ENCODE data around the gene OGFOD3. TPM values are rescaled to one million over a fixed set of nuclear protein-coding genes. Genes with fewer than 3 reads are reported as not detected.
"Not testable (repeated sequence)": the region's sequence is repeated elsewhere in the genome, so short reads cannot be mapped to it uniquely, and the experiment has no call there.

Gene OGFOD3
- total and polyA plus RNA-seq, 2 donors, result 11.2 to 14.1 TPM

GRCh38 chr17:82458885-82459424 is 40.6 kb upstream of the OGFOD3 start:
- H3K27me3 ChIP-seq (ENCODE audit: control insufficient read depth in 2 of 2, insufficient read depth in 1 of 2, low read length in 1 of 2), result no peaks in the 10 kb centered on the region
- under 1% methylated on average over 62 of the region's 62 CpGs for WGBS

GRCh38 chr17:82458179-82458884 is 39.9 kb upstream of the OGFOD3 start, which contains the start of gene NARF:
Gene NARF (plus strand): TSS chr17:82458741. CDS start chr17:82458804, 63 bp downstream.
- Histone ChIP-seq H3K4me3 (ENCODE audit: low read length in 2 of 2) (peak within 1 kb of the TSS; percentile 74 to 81), H3K36me3 (ENCODE audit: control insufficient read depth in 2 of 2, insufficient read depth in 2 of 2, low read length in 1 of 2) (peaks cover 33 to 35% of the 10 kb centered on the region in 2 donors), H3K27me3 (ENCODE audit: control insufficient read depth in 2 of 2, insufficient read depth in 1 of 2, low read length in 1 of 2) (no peaks in the 10 kb centered on the region), H3K9me3 (ENCODE audit: control insufficient read depth in 2 of 2, insufficient read depth in 1 of 2, low read length in 1 of 2) (peaks cover 0 to 15% of the 10 kb centered on the region in 2 donors), H3K27ac (ENCODE audit: low read depth in 1 of 2, low read length in 1 of 2) (peak within 1 kb of the TSS; percentile 100), H3K4me1 (ENCODE audit: control insufficient read depth in 2 of 2, insufficient read depth in 2 of 2, low read length in 2 of 2) (peaks cover 14 to 20% of the 10 kb centered on the region in 2 donors)
- DNase-seq (ENCODE audit: low read depth in 6 of 9, low spot score in 9 of 9), result peak; percentile 88 to 99 (median 94)
- under 1% methylated on average over 85 of the region's 85 CpGs for WGBS

More at GRCh38 chr17:82458885-82459424, 40.6 kb upstream of the OGFOD3 start:
- Histone ChIP-seq H3K27ac (ENCODE audit: low read depth in 1 of 2, low read length in 1 of 2) (peak overlapping the region; percentile 76 to 100), H3K4me1 (ENCODE audit: control insufficient read depth in 2 of 2, insufficient read depth in 2 of 2, low read length in 2 of 2) (peaks cover 14 to 20% of the 10 kb centered on the region in 2 donors), H3K36me3 (ENCODE audit: control insufficient read depth in 2 of 2, insufficient read depth in 2 of 2, low read length in 1 of 2) (peaks cover 39 to 41% of the 10 kb centered on the region in 2 donors), H3K9me3 (ENCODE audit: control insufficient read depth in 2 of 2, insufficient read depth in 1 of 2, low read length in 1 of 2) (peaks cover 0 to 10% of the 10 kb centered on the region in 2 donors), H3K4me3 (ENCODE audit: low read length in 2 of 2) (peak overlapping the region; percentile 74 to 81)
- DNase-seq (ENCODE audit: low read depth in 6 of 9, low spot score in 9 of 9), result peak in 1 of 9 donors; percentile 27

DNA sequence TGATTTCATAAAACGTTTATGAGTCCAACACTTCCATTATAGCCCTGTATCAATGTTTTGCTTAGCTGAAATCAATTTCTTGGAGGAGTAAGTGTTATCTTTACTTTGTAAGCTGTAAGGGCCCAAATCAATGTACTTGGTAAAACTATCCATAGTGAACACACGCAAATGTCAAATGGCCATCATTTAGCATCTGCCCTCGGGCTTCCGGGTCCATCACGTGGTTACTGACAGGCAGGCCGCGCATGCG is 39.5 kb upstream of the OGFOD3 start:
- under 1% methylated on average over 8 of the region's 8 CpGs for WGBS
- Histone ChIP-seq H3K9me3 (ENCODE audit: control insufficient read depth in 2 of 2, insufficient read depth in 1 of 2, low read length in 1 of 2) (peaks cover 0 to 15% of the 10 kb centered on the region in 2 donors), H3K4me1 (ENCODE audit: control insufficient read depth in 2 of 2, insufficient read depth in 2 of 2, low read length in 2 of 2) (peaks cover 14 to 20% of the 10 kb centered on the region in 2 donors), H3K27ac (ENCODE audit: low read depth in 1 of 2, low read length in 1 of 2) (peak overlapping the region; percentile 100), H3K36me3 (ENCODE audit: control insufficient read depth in 2 of 2, insufficient read depth in 2 of 2, low read length in 1 of 2) (peaks cover 28 to 30% of the 10 kb centered on the region in 2 donors), H3K4me3 (ENCODE audit: low read length in 2 of 2) (peak overlapping the region; percentile 74 to 81), H3K27me3 (ENCODE audit: control insufficient read depth in 2 of 2, insufficient read depth in 1 of 2, low read length in 1 of 2) (no peaks in the 10 kb centered on the region)
- peak in 2 of 9 donors; percentile 79 to 88 for DNase-seq (ENCODE audit: low read depth in 6 of 9, low spot score in 9 of 9)

DNA sequence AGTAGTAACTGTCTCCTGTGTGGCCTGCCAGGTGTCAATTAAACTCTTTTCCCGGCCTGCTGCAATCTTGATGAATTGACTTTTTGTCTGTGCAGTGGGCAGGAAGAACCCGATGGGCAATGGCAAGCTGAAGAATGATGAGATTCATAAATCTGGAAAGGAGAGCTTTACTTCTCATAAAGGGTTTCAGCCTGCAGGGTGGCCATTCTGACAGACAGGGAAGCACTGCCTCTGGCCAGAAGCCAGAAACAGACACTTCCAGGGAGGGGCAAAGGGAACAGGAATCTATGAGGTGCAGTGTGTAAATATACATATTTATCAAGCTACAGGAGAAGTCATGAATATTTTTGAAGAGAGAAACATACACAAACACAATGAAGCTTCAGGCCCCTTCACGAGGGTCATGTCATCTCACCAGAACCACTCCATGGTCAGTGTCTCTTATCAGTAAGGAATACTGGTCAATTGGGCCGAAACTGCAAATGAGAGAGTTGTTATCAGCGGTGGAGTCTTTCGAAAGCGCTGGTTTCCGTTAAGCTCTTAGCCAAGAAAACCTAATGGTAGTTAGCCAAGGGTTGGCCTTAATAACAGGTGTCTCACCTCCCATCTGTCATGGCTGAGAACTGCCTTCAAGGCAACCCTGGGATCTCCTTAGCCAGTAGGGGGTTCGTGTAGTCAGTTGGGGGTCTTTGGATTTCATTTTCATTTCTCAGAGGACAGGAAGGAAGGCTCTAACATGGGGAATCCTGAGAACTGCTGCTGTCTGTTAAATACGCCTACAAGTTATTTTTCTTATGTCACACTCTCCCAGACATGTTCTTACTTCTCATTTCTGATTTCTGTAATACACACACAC is 38.9 kb upstream of the OGFOD3 start:
- Histone ChIP-seq H3K4me1 (ENCODE audit: control insufficient read depth in 2 of 2, insufficient read depth in 2 of 2, low read length in 2 of 2) (peaks cover 14 to 20% of the 10 kb centered on the region in 2 donors), H3K27ac (ENCODE audit: low read depth in 1 of 2, low read length in 1 of 2) (peak overlapping the region; percentile 100), H3K36me3 (ENCODE audit: control insufficient read depth in 2 of 2, insufficient read depth in 2 of 2, low read length in 1 of 2) (peaks cover 23 to 25% of the 10 kb centered on the region in 2 donors), H3K4me3 (ENCODE audit: low read length in 2 of 2) (peak overlapping the region; percentile 74 to 81), H3K9me3 (ENCODE audit: control insufficient read depth in 2 of 2, insufficient read depth in 1 of 2, low read length in 1 of 2) (peaks cover 0 to 15% of the 10 kb centered on the region in 2 donors), H3K27me3 (ENCODE audit: control insufficient read depth in 2 of 2, insufficient read depth in 1 of 2, low read length in 1 of 2) (no peaks in the 10 kb centered on the region)
- 71% methylated on average over 10 of the region's 10 CpGs for WGBS
- DNase-seq (ENCODE audit: low read depth in 6 of 9, low spot score in 9 of 9), result no peak

- 98% methylated on average over 21 of the region's 21 CpGs for WGBS
- Histone ChIP-seq H3K9me3 (ENCODE audit: control insufficient read depth in 2 of 2, insufficient read depth in 1 of 2, low read length in 1 of 2) (peaks cover 0 to 15% of the 10 kb centered on the region in 2 donors), H3K4me1 (ENCODE audit: control insufficient read depth in 2 of 2, insufficient read depth in 2 of 2, low read length in 2 of 2) (peaks cover 18 to 30% of the 10 kb centered on the region in 2 donors)
- DNase-seq (ENCODE audit: low read depth in 6 of 9, low spot score in 9 of 9); H3K27me3 ChIP-seq (ENCODE audit: control insufficient read depth in 2 of 2, insufficient read depth in 1 of 2, low read length in 1 of 2); H3K36me3 ChIP-seq (ENCODE audit: control insufficient read depth in 2 of 2, insufficient read depth in 2 of 2, low read length in 1 of 2); H3K4me3 ChIP-seq (ENCODE audit: low read length in 2 of 2); H3K27ac ChIP-seq (ENCODE audit: low read depth in 1 of 2, low read length in 1 of 2): not testable (repeated sequence)
These were observed 35.3 kb upstream of the OGFOD3 start for GRCh38 chr17:82453706-82454105.

GRCh38 chr17:82453151-82453550 is 34.8 kb upstream of the OGFOD3 start:
- Histone ChIP-seq H3K9me3 (ENCODE audit: control insufficient read depth in 2 of 2, insufficient read depth in 1 of 2, low read length in 1 of 2) (peaks cover 0 to 15% of the 10 kb centered on the region in 2 donors), H3K4me1 (ENCODE audit: control insufficient read depth in 2 of 2, insufficient read depth in 2 of 2, low read length in 2 of 2) (peaks cover 18 to 31% of the 10 kb centered on the region in 2 donors)
- H3K36me3 ChIP-seq (ENCODE audit: control insufficient read depth in 2 of 2, insufficient read depth in 2 of 2, low read length in 1 of 2); H3K4me3 ChIP-seq (ENCODE audit: low read length in 2 of 2); DNase-seq (ENCODE audit: low read depth in 6 of 9, low spot score in 9 of 9); H3K27ac ChIP-seq (ENCODE audit: low read depth in 1 of 2, low read length in 1 of 2); H3K27me3 ChIP-seq (ENCODE audit: control insufficient read depth in 2 of 2, insufficient read depth in 1 of 2, low read length in 1 of 2): not testable (repeated sequence)
- WGBS, result 91% methylated on average over 7 of the region's 7 CpGs

DNA sequence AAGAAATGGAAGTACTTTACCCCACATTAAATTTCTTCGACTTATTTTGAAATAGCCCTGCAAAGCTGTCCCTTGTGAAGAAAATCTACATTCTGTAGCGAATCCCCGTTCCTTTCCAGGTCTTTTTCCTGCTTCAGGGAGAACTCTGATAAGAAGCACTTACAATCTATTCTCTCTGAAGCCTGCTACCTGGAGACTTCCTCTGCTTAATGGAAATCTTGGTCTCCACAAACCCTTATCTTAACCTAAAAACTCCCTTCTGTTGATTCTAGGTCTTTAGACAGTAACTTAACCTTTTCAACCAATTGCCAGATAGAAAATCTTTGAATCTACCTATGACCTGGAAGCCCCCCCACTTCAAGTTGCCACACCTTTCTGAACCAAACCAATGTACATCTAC is 33.8 kb upstream of the OGFOD3 start:
- Histone ChIP-seq H3K4me1 (ENCODE audit: control insufficient read depth in 2 of 2, insufficient read depth in 2 of 2, low read length in 2 of 2) (peaks cover 13 to 26% of the 10 kb centered on the region in 2 donors), H3K27me3 (ENCODE audit: control insufficient read depth in 2 of 2, insufficient read depth in 1 of 2, low read length in 1 of 2) (no peaks in the 10 kb centered on the region), H3K9me3 (ENCODE audit: control insufficient read depth in 2 of 2, insufficient read depth in 1 of 2, low read length in 1 of 2) (peaks cover 0 to 15% of the 10 kb centered on the region in 2 donors), H3K4me3 (ENCODE audit: low read length in 2 of 2) (no peak overlapping the region), H3K27ac (ENCODE audit: low read depth in 1 of 2, low read length in 1 of 2) (no peak overlapping the region), H3K36me3 (ENCODE audit: control insufficient read depth in 2 of 2, insufficient read depth in 2 of 2, low read length in 1 of 2) (peaks cover 6 to 9% of the 10 kb centered on the region in 2 donors)
- DNase-seq (ENCODE audit: low read depth in 6 of 9, low spot score in 9 of 9), result no peak
- WGBS, result 98% methylated on average over 3 of the region's 3 CpGs

- H3K9me3 ChIP-seq (ENCODE audit: control insufficient read depth in 2 of 2, insufficient read depth in 1 of 2, low read length in 1 of 2), result peaks cover 0 to 15% of the 10 kb centered on the region in 2 donors
- WGBS, result under 1% methylated on average over 91 of the region's 91 CpGs
- peak within 1 kb of the TSS; percentile 86 to 88 for H3K4me3 ChIP-seq (ENCODE audit: low read length in 2 of 2)
- H3K36me3 ChIP-seq (ENCODE audit: control insufficient read depth in 2 of 2, insufficient read depth in 2 of 2, low read length in 1 of 2), result peaks cover 20 to 23% of the 10 kb centered on the region in 2 donors
- peak within 1 kb of the TSS; percentile 95 to 98 for H3K27ac ChIP-seq (ENCODE audit: low read depth in 1 of 2, low read length in 1 of 2)
- H3K4me1 ChIP-seq (ENCODE audit: control insufficient read depth in 2 of 2, insufficient read depth in 2 of 2, low read length in 2 of 2), result peaks cover 10 to 23% of the 10 kb centered on the region in 2 donors
- peak; percentile 73 to 96 (median 91) for DNase-seq (ENCODE audit: low read depth in 6 of 9, low spot score in 9 of 9)
- H3K27me3 ChIP-seq (ENCODE audit: control insufficient read depth in 2 of 2, insufficient read depth in 1 of 2, low read length in 1 of 2), result no peaks in the 10 kb centered on the region
These were observed 32.1 kb upstream of the OGFOD3 start, which contains the start of gene CYBC1 for GRCh38 chr17:82450357-82451106. Gene CYBC1 (minus strand): TSS chr17:82450752. CDS start chr17:82449254, 1,498 bp downstream.

All from thymus (tissue), 11 donors.